GM19023 (cell line): ENCODE data around the gene IGLL1.
"Not testable (repeated sequence)": the region's sequence is repeated elsewhere in the genome, so short reads cannot be mapped to it uniquely, and the experiment has no call there.

ENCODE experiments used
- ATAC-seq: cut with Tn5 transposase; IDR thresholded peaks from one replicate; pipeline ENCODE4 v1.9.1; 2021; ENCODE audit warnings: mild to moderate bottlenecking, moderate library complexity; ENCODE audit not compliant: unreplicated experiment

The IGLL1 gene

GRCh38 chr22:23591846-23592245 lies 11.8 kb upstream of the IGLL1 start:
- ATAC-seq: no peak

- no peak for ATAC-seq
Measured at GRCh38 chr22:23591201-23591791, 11.2 kb upstream of the IGLL1 start.

GRCh38 chr22:23583836-23584235 lies 3.7 kb upstream of the IGLL1 start:
- ATAC-seq: no peak

GRCh38 chr22:23583153-23583552 lies 3.1 kb upstream of the IGLL1 start:
- no peak for ATAC-seq

- ATAC-seq: no peak
Measured at GRCh38 chr22:23581260-23581650, 1.2 kb upstream of the IGLL1 start.

GRCh38 chr22:23580576-23581259 lies 628 bp upstream of the IGLL1 start:
- ATAC-seq: no peak

GRCh38 chr22:23579280-23579679 lies 810 bp downstream of the IGLL1 start:
- no peak for ATAC-seq

GRCh38 chr22:23578306-23578705 lies 1.8 kb downstream of the IGLL1 start:
- no peak for ATAC-seq

GRCh38 chr22:23576681-23577080 lies 3.4 kb downstream of the IGLL1 start:
- no peak for ATAC-seq

- no peak for ATAC-seq
Measured at GRCh38 chr22:23575601-23576000, 4.5 kb downstream of the IGLL1 start.

- no peak for ATAC-seq
Measured at GRCh38 chr22:23574877-23575276, 5.2 kb downstream of the IGLL1 start.

- no peak for ATAC-seq
Measured at GRCh38 chr22:23574371-23574811, 5.7 kb downstream of the IGLL1 start.

GRCh38 chr22:23573701-23574235 lies 6.3 kb downstream of the IGLL1 start:
- not testable (repeated sequence) for ATAC-seq

- ATAC-seq: not testable (repeated sequence)
Measured at GRCh38 chr22:23573106-23573505, 7.0 kb downstream of the IGLL1 start.

- no peak for ATAC-seq
Measured at GRCh38 chr22:23571486-23571885, 8.6 kb downstream of the IGLL1 start.

- no peak for ATAC-seq
Measured at GRCh38 chr22:23570681-23571080, 9.4 kb downstream of the IGLL1 start.

GRCh38 chr22:23569716-23570115 lies 10.4 kb downstream of the IGLL1 start:
- no peak for ATAC-seq

GRCh38 chr22:23569291-23569690 lies 10.8 kb downstream of the IGLL1 start:
- no peak for ATAC-seq

GRCh38 chr22:23566705-23567475 lies 13.2 kb downstream of the IGLL1 start:
- no peak for ATAC-seq

GRCh38 chr22:23565915-23566704 lies 14.0 kb downstream of the IGLL1 start:
- ATAC-seq: no peak
